ENCODE measurements around the gene TYK2. TPM values are rescaled to one million over a fixed set of nuclear protein-coding genes. Genes with fewer than 3 reads are reported as not detected.

The TYK2 gene
- total RNA-seq, 6 experiments from 2014 or later: 63.9 to 106 (median 72.9) TPM

DNA sequence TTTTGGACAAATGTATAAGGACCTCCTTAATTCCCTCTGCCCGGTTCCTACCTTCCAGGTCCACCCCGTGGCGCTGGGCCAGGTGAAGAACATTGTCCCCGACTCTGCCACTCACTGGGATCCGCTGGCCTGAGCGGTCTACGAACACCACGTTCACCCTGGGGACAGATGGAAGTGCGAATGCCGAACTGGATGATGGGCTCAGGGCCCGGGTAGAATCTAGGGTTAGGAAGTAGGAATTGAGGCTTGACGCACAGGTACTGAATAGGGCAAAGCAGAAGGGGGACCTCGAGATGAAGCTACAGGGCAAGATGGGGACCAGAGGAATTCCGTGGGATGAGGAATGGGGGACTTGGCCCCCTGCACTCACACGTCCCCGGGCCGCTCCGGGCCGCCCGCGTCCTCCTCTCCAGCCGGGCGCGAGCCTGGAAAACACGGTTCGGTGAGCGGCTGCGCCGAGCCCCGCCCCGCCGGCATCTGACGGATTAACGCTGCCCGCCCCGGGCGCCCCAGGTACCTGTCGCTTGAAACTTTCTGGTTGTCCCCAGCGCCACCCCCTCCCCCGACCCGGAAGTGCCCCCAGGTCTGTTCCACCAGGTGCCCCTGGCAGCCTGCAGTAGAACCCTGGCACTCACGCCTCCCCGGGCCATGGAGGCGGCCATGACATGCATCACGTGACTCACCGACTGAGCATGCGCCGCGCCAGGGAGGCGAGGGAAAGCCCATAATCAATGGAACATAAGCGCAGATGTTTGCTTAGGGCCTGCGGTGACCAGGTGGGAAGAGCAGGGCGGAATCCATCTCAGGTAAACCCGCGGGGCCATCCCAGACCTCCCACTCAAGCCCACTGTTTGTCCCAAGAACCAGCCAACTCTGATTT, 64.8 kb downstream of the TYK2 start, which contains the start of gene FDX2:
FDX2 (minus strand) TSS at position 681 of the 880 bp plus-strand sequence; CDS start at position 662, 19 bp downstream.
- peaks cover 0 to 34% (median 12%) of the 10 kb centered on the region in 4 donors for H3K36me3 ChIP-seq
- intact Hi-C loops (cut with DNase I): no loop called here
- under 1% methylated on average over 15 of the region's 55 CpGs for WGBS (ENCODE audit: insufficient coverage, low coverage, low lambda C conversion rate, missing lambda C conversion rate)
- ATAC-seq: peak; percentile 85 to 93 (median 92)
- no peaks in the 10 kb centered on the region for H3K27me3 ChIP-seq
- H3K27ac ChIP-seq: no peak within 1 kb of the TSS
- no peaks in the 10 kb centered on the region for H3K9me3 ChIP-seq
- peak within 1 kb of the TSS; percentile 80 to 90 (median 82) for H3K4me3 ChIP-seq
- peaks cover 0 to 6% (median 2%) of the 10 kb centered on the region in 4 donors for H3K4me1 ChIP-seq
- TF ChIP-seq, protein P1, sequence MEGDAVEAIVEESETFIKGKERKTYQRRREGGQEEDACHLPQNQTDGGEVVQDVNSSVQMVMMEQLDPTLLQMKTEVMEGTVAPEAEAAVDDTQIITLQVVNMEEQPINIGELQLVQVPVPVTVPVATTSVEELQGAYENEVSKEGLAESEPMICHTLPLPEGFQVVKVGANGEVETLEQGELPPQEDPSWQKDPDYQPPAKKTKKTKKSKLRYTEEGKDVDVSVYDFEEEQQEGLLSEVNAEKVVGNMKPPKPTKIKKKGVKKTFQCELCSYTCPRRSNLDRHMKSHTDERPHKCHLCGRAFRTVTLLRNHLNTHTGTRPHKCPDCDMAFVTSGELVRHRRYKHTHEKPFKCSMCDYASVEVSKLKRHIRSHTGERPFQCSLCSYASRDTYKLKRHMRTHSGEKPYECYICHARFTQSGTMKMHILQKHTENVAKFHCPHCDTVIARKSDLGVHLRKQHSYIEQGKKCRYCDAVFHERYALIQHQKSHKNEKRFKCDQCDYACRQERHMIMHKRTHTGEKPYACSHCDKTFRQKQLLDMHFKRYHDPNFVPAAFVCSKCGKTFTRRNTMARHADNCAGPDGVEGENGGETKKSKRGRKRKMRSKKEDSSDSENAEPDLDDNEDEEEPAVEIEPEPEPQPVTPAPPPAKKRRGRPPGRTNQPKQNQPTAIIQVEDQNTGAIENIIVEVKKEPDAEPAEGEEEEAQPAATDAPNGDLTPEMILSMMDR (IDR thresholded peaks at IDR 0.05): no peak
- peak; percentile 27 for TF ChIP-seq POLR2A (IDR thresholded peaks at IDR 0.05)
- DNase-seq: peak; percentile 91 to 94 (median 93)

DNA sequence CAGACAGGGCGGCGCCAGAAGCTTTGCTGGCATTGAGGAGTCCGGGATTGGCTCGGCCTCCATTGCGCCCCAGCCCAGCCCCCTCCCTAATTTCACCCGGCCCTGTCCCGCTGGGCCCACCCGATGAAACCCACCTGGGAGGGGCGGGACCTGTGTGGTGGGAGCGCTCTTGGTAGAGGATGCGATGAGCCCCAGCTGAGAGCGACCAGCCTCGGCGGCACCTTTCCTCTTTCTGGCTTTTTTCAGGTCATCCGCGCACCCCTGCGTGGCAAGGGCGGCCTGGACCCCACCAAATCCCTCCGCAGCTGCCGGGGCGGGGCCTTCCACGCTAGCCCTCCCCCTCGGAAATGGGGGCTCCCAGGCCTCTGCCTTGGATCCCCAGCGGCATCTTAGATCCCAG, 70.9 kb downstream of the TYK2 start, which contains the start of gene ZGLP1:
ZGLP1 (minus strand) TSS at position 393 of the 400 bp plus-strand sequence.
- Histone ChIP-seq H3K4me3 (no peak within 1 kb of the TSS), H3K9me3 (no peaks in the 10 kb centered on the region), H3K4me1 (no peaks in the 10 kb centered on the region), H3K36me3 (peaks cover 0 to 5% (median 0%) of the 10 kb centered on the region in 4 donors), H3K27me3 (no peaks in the 10 kb centered on the region), H3K27ac (no peak within 1 kb of the TSS)
- DNase-seq (no peak), ATAC-seq (no peak)
- WGBS (ENCODE audit: insufficient coverage, low coverage, low lambda C conversion rate, missing lambda C conversion rate): 90% methylated on average over 2 of the region's 24 CpGs
- TF ChIP-seq, protein P1 (IDR thresholded peaks at IDR 0.05): no peak
- intact Hi-C loops (cut with DNase I): no loop called here

DNA sequence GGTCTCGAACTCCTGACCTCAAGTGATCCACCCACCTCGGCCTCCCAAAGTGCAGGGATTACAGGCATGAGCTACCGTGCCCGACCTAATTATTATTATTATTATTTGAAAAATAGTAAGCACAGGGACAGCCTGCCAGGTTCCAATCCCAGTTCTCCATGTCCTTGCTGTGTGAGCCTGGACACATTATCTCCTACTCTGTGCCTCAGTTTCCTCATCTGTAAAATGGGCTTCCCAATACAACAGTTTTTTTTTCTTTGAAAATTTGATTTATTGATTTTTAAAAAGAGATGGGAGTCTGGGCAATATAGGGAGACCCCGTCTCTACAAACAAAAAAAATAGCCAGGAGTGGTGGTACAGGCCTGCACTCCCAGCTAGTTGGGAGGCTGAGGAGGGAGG, 74.0 kb downstream of the TYK2 start:
- ATAC-seq (no peak), DNase-seq (no peak)
- no peaks in the 10 kb centered on the region for H3K9me3 ChIP-seq
- no peaks in the 10 kb centered on the region for H3K27me3 ChIP-seq
- 78% methylated on average over 5 of the region's 5 CpGs for WGBS (ENCODE audit: insufficient coverage, low coverage, low lambda C conversion rate, missing lambda C conversion rate)
- intact Hi-C loops (cut with DNase I): no loop called here
- TF ChIP-seq, protein P1 (IDR thresholded peaks at IDR 0.05): no peak
- TF ChIP-seq POLR2A (IDR thresholded peaks at IDR 0.05): no peak
- no peaks in the 10 kb centered on the region for H3K4me1 ChIP-seq
- no peak overlapping the region for H3K27ac ChIP-seq
- no peak overlapping the region for H3K4me3 ChIP-seq
- H3K36me3 ChIP-seq: peaks cover 0 to 5% (median 0%) of the 10 kb centered on the region in 4 donors

DNA sequence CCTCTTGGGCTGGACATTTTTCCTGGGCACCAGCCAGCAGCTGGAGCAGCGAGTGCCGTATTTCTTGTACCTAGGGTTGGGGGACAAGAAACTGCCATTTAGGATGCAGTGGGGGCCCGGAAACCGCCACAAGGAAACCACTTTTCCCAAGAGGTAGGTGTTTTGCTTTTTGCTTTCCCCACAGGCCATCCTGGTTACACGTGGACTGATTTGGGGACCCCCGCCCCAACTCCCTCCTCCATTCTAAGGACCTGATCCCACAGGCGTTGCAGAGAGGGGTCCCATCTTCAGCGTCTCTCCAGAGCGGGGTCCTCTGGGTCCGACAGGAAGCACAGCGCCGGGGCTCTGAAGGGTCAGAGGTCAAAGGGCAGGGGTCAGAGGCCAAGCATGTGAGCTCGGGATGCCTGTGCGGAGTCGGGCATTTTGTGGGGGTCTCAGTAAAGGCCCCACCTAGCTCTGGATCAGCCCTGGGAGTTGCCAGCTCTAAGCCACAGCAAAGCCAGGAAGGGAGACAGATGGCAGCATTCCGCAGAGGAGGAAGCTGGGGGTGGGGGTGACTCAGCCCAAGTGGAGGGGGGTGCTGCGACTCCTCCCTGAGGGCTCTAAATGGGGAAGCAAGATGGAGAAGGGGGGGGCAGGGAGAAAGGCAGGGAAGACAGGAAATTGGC, 75.1 kb downstream of the TYK2 start:
- no peak for TF ChIP-seq POLR2A (IDR thresholded peaks at IDR 0.05)
- TF ChIP-seq, protein P1 (IDR thresholded peaks at IDR 0.05): no peak
- Histone ChIP-seq H3K9me3 (no peaks in the 10 kb centered on the region), H3K36me3 (peaks cover 0 to 5% (median 0%) of the 10 kb centered on the region in 4 donors), H3K27me3 (no peaks in the 10 kb centered on the region), H3K4me1 (no peaks in the 10 kb centered on the region), H3K27ac (no peak overlapping the region), H3K4me3 (no peak overlapping the region)
- intact Hi-C loops (cut with DNase I): no loop called here
- ATAC-seq (peak; percentile 38 to 62 (median 52)), DNase-seq (peak in 1 of 3 donors; percentile 49)
- WGBS (ENCODE audit: insufficient coverage, low coverage, low lambda C conversion rate, missing lambda C conversion rate): 67% methylated on average over 5 of the region's 17 CpGs

MicroRNAs within 50 kb of the gene (microRNA counts, 767-probe panel; counts per million panel counts)
- microRNA hsa-miR-1181: 237 counts per million

Small RNA genes lying within 50 kb of the gene (microRNA-seq; reads per million reads assigned to microRNA genes)
- 0 to 0.29 reads per million in 2 donors for gene MIR1181

Small RNA genes lying within 50 kb of the gene (small RNA-seq; reads per million reads assigned to genes)
- gene AC011511.1 (0 reads per million in 2 experiments), gene AC011511.4 (0 reads per million in 2 experiments)

Other genes starting within 250 kb of the TYK2 start
- gene DNMT1, start 185.6 kb downstream of the TYK2 start, total RNA-seq: 10 to 100 TPM; 12.6 to 37.3 (median 24.4) TPM
- 1 to 10 TPM; 1.7 to 6.6 (median 4.1) TPM for gene S1PR2, start 149.2 kb downstream of the TYK2 start, total RNA-seq
- gene MRPL4, start 128.4 kb downstream of the TYK2 start, total RNA-seq: 100 to 1,000 TPM in 1 of 6 experiments, 10 to 100 TPM in 5; 33.7 to 109 (median 38.2) TPM
- 100 to 1,000 TPM in 1 of 6 experiments, 10 to 100 TPM in 4, 1 to 10 TPM in 1; 4.6 to 186 (median 38.5) TPM for gene ICAM1, start 109.5 kb downstream of the TYK2 start, total RNA-seq
- 1 to 10 TPM in 1 of 6 experiments, under 1 TPM in 2, not detected in 3; 0.62 to 1.6 (median 0.80) TPM for gene ICAM4, start 93.6 kb downstream of the TYK2 start, total RNA-seq
- gene ICAM5, start 90.6 kb downstream of the TYK2 start, total RNA-seq: under 1 TPM in 3 of 6 experiments, not detected in 3; 0.06 to 0.27 (median 0.24) TPM
- 1 to 10 TPM in 5 of 6 experiments, under 1 TPM in 1; 0.62 to 4.4 (median 1.5) TPM for gene ZGLP1, start 70.8 kb downstream of the TYK2 start, total RNA-seq
- 10 to 100 TPM in 4 of 6 experiments, 1 to 10 TPM in 2; 8.9 to 17.1 (median 10.7) TPM for gene FDX2, start 64.6 kb downstream of the TYK2 start, total RNA-seq
- gene RAVER1, start 47.0 kb downstream of the TYK2 start, total RNA-seq: 1 to 10 TPM; 5.2 to 9.5 (median 7.1) TPM
- 10 to 100 TPM; 11.4 to 35.5 (median 22.4) TPM for gene ICAM3, start 40.9 kb downstream of the TYK2 start, total RNA-seq
- gene CDC37, start 23.0 kb upstream of the TYK2 start, total RNA-seq: 10 to 100 TPM; 39.6 to 74.9 (median 50.1) TPM
- 1 to 10 TPM; 1.2 to 5.8 (median 2.7) TPM for gene PDE4A, start 40.0 kb upstream of the TYK2 start, total RNA-seq
- 10 to 100 TPM; 36.7 to 60.7 (median 41.2) TPM for gene KEAP1, start 122.8 kb upstream of the TYK2 start, total RNA-seq
- under 1 TPM in 5 of 6 experiments, not detected in 1; 0.20 to 0.43 (median 0.35) TPM for gene S1PR5, start 136.9 kb upstream of the TYK2 start, total RNA-seq
- 10 to 100 TPM in 4 of 6 experiments, 1 to 10 TPM in 2; 8.1 to 19.7 (median 11.8) TPM for gene ATG4D, start 163.3 kb upstream of the TYK2 start, total RNA-seq
- 1 to 10 TPM; 5.8 to 9.6 (median 8.5) TPM for gene KRI1, start 185.4 kb upstream of the TYK2 start, total RNA-seq
- 1 to 10 TPM in 4 of 6 experiments, under 1 TPM in 2; 0.97 to 2.8 (median 2.0) TPM for gene CDKN2D, start 188.4 kb upstream of the TYK2 start, total RNA-seq
- gene AP1M2, start 206.7 kb upstream of the TYK2 start, total RNA-seq: 1 to 10 TPM in 2 of 6 experiments, under 1 TPM in 4; 0.35 to 2.5 (median 0.75) TPM
- gene SLC44A2, start 245.0 kb upstream of the TYK2 start, total RNA-seq: 10 to 100 TPM; 11.7 to 18.5 (median 15.6) TPM